IMR-90 (cell line): Measurements from ENCODE around the gene SLC22A5. TPM values are rescaled to one million over a fixed set of nuclear protein-coding genes. Genes with fewer than 3 reads are reported as not detected.

Experiments used
- ATAC-seq: fragments of 200-7000 bp; cut with Tn5 transposase; 2 replicates; pipeline ENCODE4 v1.9.1; 2020; ENCODE audit warnings: low read depth, mild to moderate bottlenecking, moderate library complexity
- Bru-seq: library from RNA; stranded (reverse); fragments of 400-500 nt; gene quantifications from one replicate; lab custom pipeline; 2021; lab: Mats Ljungman, UMichigan
- BruChase-seq, 2 experiments: library from RNA; stranded (reverse); fragments of 400-500 nt; gene quantifications; one replicate each; lab custom pipeline; 2021; lab: Mats Ljungman, UMichigan
- BruUV-seq: library from RNA; stranded (reverse); fragments of 400-500 nt; replicated peaks from 2 replicates; lab custom pipeline; 2021; lab: Mats Ljungman, UMichigan
- CTCF ChIA-PET: fragments of 300-600 bp; formaldehyde crosslinking; extraction: SDS; loops from one replicate; lab custom pipeline; 2021; ENCODE audit warnings: antibody characterized with exemption; lab: Yijun Ruan, JAX
- POLR2A ChIA-PET: fragments of 300-600 bp; sonication (Branson Sonifier 250); formaldehyde crosslinking; loops from one replicate; lab custom pipeline; 2022; ENCODE audit warnings: antibody characterized with exemption; ENCODE audit not compliant: unreplicated experiment; lab: Charles Lee
- DNase-seq: peaks from one replicate; pipeline ENCODE4 v3.0.0; 2013
- H2AFZ ChIP-seq: replicated peaks from 2 replicates; pipeline ENCODE3; 2013; ENCODE audit warnings: low read length, mild to moderate bottlenecking; ENCODE audit not compliant: poor library complexity
- H2AK5ac ChIP-seq: 2 replicates; pipeline ENCODE4 v1.6.1; 2013; ENCODE audit warnings: low read depth, low read length, inconsistent platforms
- H2AK9ac ChIP-seq: replicated peaks from 2 replicates; pipeline ENCODE3; 2013; ENCODE audit warnings: mild to moderate bottlenecking, low read depth, low read length, moderate library complexity; ENCODE audit not compliant: poor library complexity
- H2BK120ac ChIP-seq: 2 replicates; pipeline ENCODE4 v1.6.1; 2013; ENCODE audit warnings: low read depth, low read length, inconsistent platforms
- H2BK15ac ChIP-seq: 3 replicates; pipeline ENCODE4 v1.6.1; 2013; ENCODE audit warnings: low read depth, low read length, inconsistent platforms
- H2BK20ac ChIP-seq: 2 replicates; pipeline ENCODE4 v1.6.1; 2013; ENCODE audit warnings: low read depth, mild to moderate bottlenecking, inconsistent platforms, low read length, moderate library complexity
- H2BK5ac ChIP-seq: 2 replicates; pipeline ENCODE4 v1.6.1; 2013; ENCODE audit warnings: mild to moderate bottlenecking, low read depth, low read length, inconsistent platforms; ENCODE audit not compliant: poor library complexity, severe bottlenecking
- H3K14ac ChIP-seq: replicated peaks from 2 replicates; pipeline ENCODE4 v1.6.1; 2013; ENCODE audit warnings: low read depth, low read length, inconsistent platforms
- H3K18ac ChIP-seq: 2 replicates; pipeline ENCODE4 v1.6.1; 2013; ENCODE audit warnings: low read depth, low read length, control low read depth
- H3K23ac ChIP-seq: 2 replicates; pipeline ENCODE4 v1.6.1; 2013; ENCODE audit warnings: low read depth, low read length, inconsistent platforms
- H3K27ac ChIP-seq: 2 replicates; pipeline ENCODE4 v1.5.1; 2013; ENCODE audit warnings: mild to moderate bottlenecking, control low read depth, low read length; ENCODE audit not compliant: insufficient read depth
- H3K27me3 ChIP-seq: 2 replicates; pipeline ENCODE4 v1.6.1; 2013; ENCODE audit warnings: low read length; ENCODE audit not compliant: control insufficient read depth, insufficient read depth
- H3K36me3 ChIP-seq: 2 replicates; pipeline ENCODE4 v1.6.1; 2013; ENCODE audit warnings: low read length, mixed read lengths; ENCODE audit not compliant: control insufficient read depth, insufficient read depth
- H3K4ac ChIP-seq: 2 replicates; pipeline ENCODE4 v1.6.1; 2013; ENCODE audit warnings: low read depth, low read length, inconsistent platforms
- H3K4me1 ChIP-seq: 2 replicates; pipeline ENCODE4 v1.6.1; 2013; ENCODE audit warnings: low read length, mixed read lengths; ENCODE audit not compliant: control insufficient read depth, insufficient read depth
- H3K4me2 ChIP-seq: 2 replicates; pipeline ENCODE4 v1.6.1; 2013; ENCODE audit warnings: low read depth, mild to moderate bottlenecking, control low read depth, low read length, moderate library complexity
- H3K4me3 ChIP-seq: 2 replicates; pipeline ENCODE4 v1.5.1; 2013; ENCODE audit warnings: low read depth, mild to moderate bottlenecking, control low read depth, low read length, moderate library complexity; ENCODE audit not compliant: insufficient read depth
- H3K56ac ChIP-seq: 2 replicates; pipeline ENCODE4 v1.6.1; 2013; ENCODE audit warnings: low read length, inconsistent platforms; ENCODE audit not compliant: insufficient read depth; ENCODE audit errors: extremely low read depth
- H3K79me1 ChIP-seq, 2 experiments: 2 replicates each; pipeline ENCODE4 v1.6.1; 2013; ENCODE audit warnings: low read length in 2 of 2, inconsistent platforms in 1 of 2, low read depth in 1 of 2
- H3K9ac ChIP-seq: 2 replicates; pipeline ENCODE4 v1.6.1; 2013; ENCODE audit warnings: low read depth, low read length, control low read depth
- H3K9me1 ChIP-seq: 2 replicates; pipeline ENCODE4 v1.6.1; 2013; ENCODE audit warnings: low read length, inconsistent platforms; ENCODE audit not compliant: insufficient read depth
- H3K9me3 ChIP-seq: 2 replicates; pipeline ENCODE4 v1.6.1; 2013; ENCODE audit warnings: low read length; ENCODE audit not compliant: control insufficient read depth, insufficient read depth
- H4K20me1 ChIP-seq: 2 replicates; pipeline ENCODE4 v1.6.1; 2013; ENCODE audit warnings: low read length, inconsistent platforms; ENCODE audit not compliant: insufficient read depth
- H4K5ac ChIP-seq: 2 replicates; pipeline ENCODE4 v1.6.1; 2013; ENCODE audit warnings: mild to moderate bottlenecking, low read depth, low read length, control low read depth
- H4K8ac ChIP-seq, 2 experiments: 2 replicates each; pipeline ENCODE4 v1.6.1; 2013; ENCODE audit warnings: low read depth in 2 of 2, low read length in 2 of 2, control low read depth in 1 of 2, inconsistent platforms in 1 of 2
- H4K91ac ChIP-seq: 2 replicates; pipeline ENCODE4 v1.6.1; 2013; ENCODE audit warnings: low read depth, low read length, inconsistent platforms; ENCODE audit not compliant: insufficient read depth
- MAZ ChIP-seq: IDR thresholded peaks from 2 replicates; pipeline ENCODE4 v1.6.1; 2012; ENCODE audit warnings: low read depth, mild to moderate bottlenecking, low read length, improper control_type of control experiment, moderate library complexity, borderline replicate concordance
- POLR2A ChIP-seq: IDR thresholded peaks from 2 replicates; pipeline ENCODE4 v1.6.1; 2012; ENCODE audit warnings: mild to moderate bottlenecking, low read depth, low read length
- WGBS, 2 experiments: methylation state at CpG; one replicate each; pipeline versions ENCODE4 v1.1.5 to v1.1.7; 2013; ENCODE audit warnings: missing lambda C conversion rate in 2 of 2; ENCODE audit not compliant: insufficient read length in 1 of 2; ENCODE audit errors: extremely low coverage in 2 of 2; 5-methylcytosine and 5-hydroxymethylcytosine counted together
- dilution Hi-C: fragments of 300-500 bp; cut with HindIII; formaldehyde crosslinking; loops from one replicate; pipeline ENCODE4 v1.14.3; 2018; ENCODE audit warnings: low sequenced_read_pairs; ENCODE audit not compliant: unreplicated experiment
- in situ Hi-C: fragments of 300-500 bp; cut with MboI; formaldehyde crosslinking; loops from 3 replicates; pipeline ENCODE4 v1.14.3; 2019; ENCODE audit warnings: low sequenced_read_pairs, inconsistent platforms, mixed read lengths
- intact Hi-C: fragments of 100-400 bp; cut with micrococcal nuclease; formaldehyde crosslinking; loops from 2 replicates; pipeline ENCODE4 v1.10.0; 2022
- long read RNA-seq: library from polyadenylated mRNA; unstranded; transcript quantifications from one replicate; pipeline ENCODE4 v2.0.0, GENCODE V29; 2021; ENCODE audit not compliant: unreplicated experiment
- polyA plus RNA-seq, 3 experiments: library from polyadenylated mRNA; depleted of rRNA; stranded (reverse); fragments of >200 nt; gene quantifications; 2 replicates each; pipeline ENCODE4 v1.2.3, GENCODE V29; 2012; ENCODE audit warnings: low replicate concordance in 1 of 3
- total RNA-seq: library from RNA; depleted of rRNA; stranded (reverse); fragments of >200 nt; gene quantifications from 2 replicates; pipeline ENCODE4 v1.2.3, GENCODE V29; 2012; rRNA removed

Gene SLC22A5
- total RNA-seq, result 3.6 and 6.1 TPM in 2 replicates
- 6.0 and 7.1 TPM in 2 replicates for polyA plus RNA-seq (2012; rRNA removed)
- 1.3 and 4.2 TPM in 2 replicates for polyA plus RNA-seq (2012; cell fraction: cytosol; rRNA removed)
- 28.5 and 37.6 TPM in 2 replicates for polyA plus RNA-seq (2012; cell fraction: nucleus; rRNA removed; ENCODE audit: low replicate concordance)
- Bru-seq, nascent RNA, result percentile 54 among the genes with signal in this experiment
- percentile 54 among the genes with signal in this experiment for BruChase-seq, experiment 1, labeled RNA remaining after a 6-hour chase
- percentile 62 among the genes with signal in this experiment for BruChase-seq, experiment 2, labeled RNA remaining after a 2-hour chase
- long read RNA-seq, partial matches to known transcripts, result 1 of 7 reads
- long read RNA-seq, other reads (novel, unspliced or antisense), result 2 of 7 reads

DNA sequence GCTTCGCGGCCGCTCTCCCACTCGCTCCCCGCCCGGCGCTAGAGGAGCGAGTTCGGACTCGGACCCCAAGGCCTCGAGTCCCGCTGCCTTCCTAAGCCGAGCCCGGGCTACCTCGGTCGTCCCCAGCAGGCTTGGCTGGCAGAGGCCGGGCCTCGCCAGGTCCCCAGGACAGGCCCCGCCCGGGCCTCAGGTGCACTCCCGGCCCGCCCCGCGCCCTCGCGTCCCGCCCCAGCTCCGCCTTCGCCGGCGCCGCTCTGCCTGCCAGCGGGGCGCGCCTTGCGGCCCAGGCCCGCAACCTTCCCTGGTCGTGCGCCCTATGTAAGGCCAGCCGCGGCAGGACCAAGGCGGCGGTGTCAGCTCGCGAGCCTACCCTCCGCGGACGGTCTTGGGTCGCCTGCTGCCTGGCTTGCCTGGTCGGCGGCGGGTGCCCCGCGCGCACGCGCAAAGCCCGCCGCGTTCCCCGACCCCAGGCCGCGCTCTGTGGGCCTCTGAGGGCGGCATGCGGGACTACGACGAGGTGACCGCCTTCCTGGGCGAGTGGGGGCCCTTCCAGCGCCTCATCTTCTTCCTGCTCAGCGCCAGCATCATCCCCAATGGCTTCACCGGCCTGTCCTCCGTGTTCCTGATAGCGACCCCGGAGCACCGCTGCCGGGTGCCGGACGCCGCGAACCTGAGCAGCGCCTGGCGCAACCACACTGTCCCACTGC, at the start of gene SLC22A5:
SLC22A5 (plus strand) TSS at position 237 of the 707 bp plus-strand sequence; CDS start at position 500, 263 bp downstream.
- in situ Hi-C loops, result loop anchor here (10.0 kb wide), 1 partner anchor 305 kb away; the partner anchor contains the start of gene IL3
- Histone ChIP-seq H3K14ac (peak within 1 kb of the TSS; percentile 58), H2AFZ (peak within 1 kb of the TSS; percentile 100), H4K5ac (peak within 1 kb of the TSS; percentile 95), H3K56ac (peak within 1 kb of the TSS; percentile 12; the same call in 1 of the 2 replicates), H3K36me3 (no peaks in the 10 kb centered on the region), H3K23ac (peak within 1 kb of the TSS; percentile 65; the same call in 1 of the 2 replicates), H4K91ac (peak within 1 kb of the TSS; percentile 71; the same call in 1 of the 2 replicates), H2AK9ac (peak within 1 kb of the TSS; percentile 92), H3K18ac (peak within 1 kb of the TSS; percentile 18; the same call in 1 of the 2 replicates), H4K20me1 (no peaks in the 10 kb centered on the region), H3K9me1 (peaks cover 9% of the 10 kb centered on the region), H2AK5ac (peak within 1 kb of the TSS; percentile 93), H4K8ac (peak within 1 kb of the TSS; percentile 77 to 94), H3K4me1 (peaks cover 11% of the 10 kb centered on the region), H3K9me3 (no peaks in the 10 kb centered on the region), H2BK20ac (no peak within 1 kb of the TSS), H3K4ac (peak within 1 kb of the TSS; percentile 63), H3K27me3 (no peaks in the 10 kb centered on the region), H3K27ac (peak within 1 kb of the TSS; percentile 54; the same call in 1 of the 2 replicates), H3K9ac (peak within 1 kb of the TSS; percentile 59), H3K4me2 (peak within 1 kb of the TSS; percentile 96), H2BK15ac (no peak within 1 kb of the TSS; the same call in 2 of the 3 replicates), H2BK120ac (peak within 1 kb of the TSS; percentile 80), H2BK5ac (peak within 1 kb of the TSS; percentile 46), H3K79me1 (peaks cover 0 to 10% of the 10 kb centered on the region in 2 experiments; a peak in 1 of 4 replicates), H3K4me3 (peak within 1 kb of the TSS; percentile 88)
- 3% methylated on average over 38 of the region's 83 CpGs; no CpG with 5 or more reads in 1 of the 2 experiments for WGBS, 2 experiments
- intact Hi-C loops, result loop anchor here (2.0 to 5.0 kb wide), 3 partner anchors 101 to 187 kb away; no protein-coding TSS in a partner anchor
- ChIA-PET CTCF (interaction anchor here (0.7 to 1.2 kb wide), 4 partner anchors 13 to 303 kb away, joined by 3 read pairs; no protein-coding TSS in a partner anchor), POLR2A (interaction anchor here (0.6 kb wide), 1 partner anchor 10 kb away, joined by 6 read pairs; no protein-coding TSS in a partner anchor)
- dilution Hi-C loops, result no loop called here
- TF ChIP-seq POLR2A, result peak; percentile 50; the same call in 1 of the 2 replicates
- TF ChIP-seq MAZ, result no peak
- no TSS peak for BruUV-seq
- ATAC-seq (peak; percentile 85), DNase-seq (peak; percentile 33)
